ENCODE results near the gene EMC8.
A peak's percentile ranks its signal among the peaks of the same experiment; 100 is the strongest.

The EMC8 gene

DNA sequence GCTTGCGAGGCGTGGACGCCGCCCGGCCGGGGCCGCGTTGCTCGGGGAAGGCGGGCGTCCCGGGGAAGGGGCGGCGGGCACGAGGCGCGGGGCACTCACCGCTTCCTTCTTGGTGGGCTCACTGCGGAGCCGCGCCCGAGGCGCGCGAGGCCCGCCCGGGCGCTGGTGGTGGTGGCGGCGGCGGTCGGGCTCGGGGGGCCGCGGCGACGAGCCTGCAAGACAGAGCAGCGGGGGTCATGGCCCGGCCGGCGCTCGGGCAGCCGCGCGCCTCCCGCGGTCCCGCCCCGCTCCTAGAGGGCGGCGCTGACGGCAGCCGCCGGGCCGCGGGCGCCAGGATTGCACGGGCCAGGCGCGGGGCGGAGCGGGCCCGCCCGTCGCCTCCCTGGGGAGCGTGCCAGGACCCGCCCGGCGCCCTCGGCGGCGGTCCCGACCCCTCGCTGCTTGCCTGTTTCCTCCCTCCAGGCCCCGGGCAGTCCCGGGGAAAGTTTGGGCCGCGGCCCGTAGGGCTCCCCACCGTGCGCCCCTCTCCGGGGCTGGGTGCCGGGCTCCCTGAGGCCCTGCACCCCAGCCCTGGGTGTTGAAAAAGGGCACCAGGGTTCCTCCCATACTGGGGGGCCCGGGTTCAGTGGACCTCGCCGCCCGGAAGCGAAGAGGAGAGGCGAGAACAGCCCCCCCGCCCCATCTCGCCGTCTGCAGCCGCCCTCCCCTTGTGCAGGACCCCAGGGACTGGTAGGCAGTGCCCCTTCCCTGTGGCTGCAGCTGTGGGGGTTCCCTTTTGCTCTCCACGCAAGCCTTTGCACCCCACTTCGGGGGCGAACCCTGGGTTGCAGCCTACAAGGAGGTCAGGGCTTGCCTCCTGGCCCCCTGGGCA lies 48.3 kb downstream of the EMC8 start, which contains the start of gene C16orf74:
TSS of gene C16orf74 (minus strand) at position 270 of the 871 bp plus-strand sequence. CDS start 15,879 bp downstream, outside the sequence.
- no peak within 1 kb of the TSS for H3K9ac ChIP-seq (ENCODE audit: low read length)
- no peak within 1 kb of the TSS for H2AFZ ChIP-seq (ENCODE audit: low read depth, low read length)
- H3K27ac ChIP-seq (ENCODE audit: low read length): no peak within 1 kb of the TSS
- peaks cover 73% of the 10 kb centered on the region for H3K27me3 ChIP-seq (ENCODE audit: low read depth, low read length)
- H4K20me1 ChIP-seq (ENCODE audit: insufficient read depth, low read length): 0 out of 2 replicates have a peak, but pooled peaks cover 9% of the 10 kb centered on the region
- peak within 1 kb of the TSS; percentile 55 for H3K4me2 ChIP-seq (ENCODE audit: low read length)
- H3K4me1 ChIP-seq (ENCODE audit: low read length): peaks cover 47% of the 10 kb centered on the region
- H3K9me3 ChIP-seq (ENCODE audit: insufficient read depth, low read length): no peaks in the 10 kb centered on the region
- TF ChIP-seq EZH2phosphoT487 (IDR thresholded peaks at IDR 0.05; ENCODE audit: low read depth): no peak
- TF ChIP-seq, protein P1, sequence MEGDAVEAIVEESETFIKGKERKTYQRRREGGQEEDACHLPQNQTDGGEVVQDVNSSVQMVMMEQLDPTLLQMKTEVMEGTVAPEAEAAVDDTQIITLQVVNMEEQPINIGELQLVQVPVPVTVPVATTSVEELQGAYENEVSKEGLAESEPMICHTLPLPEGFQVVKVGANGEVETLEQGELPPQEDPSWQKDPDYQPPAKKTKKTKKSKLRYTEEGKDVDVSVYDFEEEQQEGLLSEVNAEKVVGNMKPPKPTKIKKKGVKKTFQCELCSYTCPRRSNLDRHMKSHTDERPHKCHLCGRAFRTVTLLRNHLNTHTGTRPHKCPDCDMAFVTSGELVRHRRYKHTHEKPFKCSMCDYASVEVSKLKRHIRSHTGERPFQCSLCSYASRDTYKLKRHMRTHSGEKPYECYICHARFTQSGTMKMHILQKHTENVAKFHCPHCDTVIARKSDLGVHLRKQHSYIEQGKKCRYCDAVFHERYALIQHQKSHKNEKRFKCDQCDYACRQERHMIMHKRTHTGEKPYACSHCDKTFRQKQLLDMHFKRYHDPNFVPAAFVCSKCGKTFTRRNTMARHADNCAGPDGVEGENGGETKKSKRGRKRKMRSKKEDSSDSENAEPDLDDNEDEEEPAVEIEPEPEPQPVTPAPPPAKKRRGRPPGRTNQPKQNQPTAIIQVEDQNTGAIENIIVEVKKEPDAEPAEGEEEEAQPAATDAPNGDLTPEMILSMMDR (IDR thresholded peaks at IDR 0.05; ENCODE audit: low read depth, low read length): no peak
- H3K79me2 ChIP-seq (ENCODE audit: low read length): no peaks in the 10 kb centered on the region
- no peaks in the 10 kb centered on the region for H3K36me3 ChIP-seq (replicated peaks; ENCODE audit: low read depth, low read length)
- no peak within 1 kb of the TSS; the same call in 1 of the 2 replicates for H3K4me3 ChIP-seq (ENCODE audit: low read length)

DNA sequence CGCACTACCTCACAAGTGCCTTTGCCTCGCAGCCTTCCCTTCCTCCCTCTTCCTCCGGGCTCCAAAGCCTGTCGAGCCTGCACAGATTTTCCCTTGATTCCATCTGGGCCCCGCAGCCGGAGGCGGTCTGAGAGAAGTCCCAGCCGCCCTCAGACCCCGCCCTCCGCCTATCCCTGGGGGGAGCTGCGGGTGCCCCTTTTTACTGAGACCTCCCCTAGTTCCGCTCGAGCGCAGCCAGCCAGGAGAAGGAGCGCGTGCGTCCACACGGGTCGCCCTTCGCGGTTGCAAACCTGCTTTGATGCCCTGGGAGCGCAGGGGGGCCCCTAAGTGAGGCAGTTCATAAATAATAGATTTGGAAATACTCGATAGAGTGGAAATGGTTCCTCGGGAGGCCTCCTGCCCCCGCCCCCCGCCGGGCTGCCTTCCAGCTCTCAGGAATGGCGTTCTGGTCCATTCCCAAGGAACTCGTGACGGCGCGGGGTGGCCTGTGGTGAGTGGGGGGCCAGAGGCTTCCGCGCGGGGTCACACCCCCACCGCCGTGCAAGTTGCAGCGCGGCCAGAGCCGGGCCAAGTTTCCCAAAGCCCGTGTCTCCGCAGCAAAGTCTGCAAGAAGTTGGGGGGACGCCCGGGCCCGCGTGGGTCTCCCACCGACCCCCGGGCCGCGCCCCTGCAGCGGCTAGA lies 49.1 kb downstream of the EMC8 start:
- H3K27ac ChIP-seq (ENCODE audit: low read length): no peak overlapping the region
- no peak for TF ChIP-seq EZH2phosphoT487 (IDR thresholded peaks at IDR 0.05; ENCODE audit: low read depth)
- TF ChIP-seq, protein P1 (IDR thresholded peaks at IDR 0.05; ENCODE audit: low read depth, low read length): no peak
- peaks cover 39% of the 10 kb centered on the region for H3K4me1 ChIP-seq (ENCODE audit: low read length)
- H2AFZ ChIP-seq (ENCODE audit: low read depth, low read length): no peak overlapping the region
- no peaks in the 10 kb centered on the region for H3K9me3 ChIP-seq (ENCODE audit: insufficient read depth, low read length)
- no peak overlapping the region for H3K4me2 ChIP-seq (ENCODE audit: low read length)
- no peak overlapping the region for H3K9ac ChIP-seq (ENCODE audit: low read length)
- H4K20me1 ChIP-seq (ENCODE audit: insufficient read depth, low read length): 0 out of 2 replicates have a peak, but pooled peaks cover 9% of the 10 kb centered on the region
- H3K27me3 ChIP-seq (ENCODE audit: low read depth, low read length): peaks cover 72% of the 10 kb centered on the region
- no peak overlapping the region for H3K4me3 ChIP-seq (ENCODE audit: low read length)
- H3K79me2 ChIP-seq (ENCODE audit: low read length): no peaks in the 10 kb centered on the region
- H3K36me3 ChIP-seq (replicated peaks; ENCODE audit: low read depth, low read length): no peaks in the 10 kb centered on the region

DNA sequence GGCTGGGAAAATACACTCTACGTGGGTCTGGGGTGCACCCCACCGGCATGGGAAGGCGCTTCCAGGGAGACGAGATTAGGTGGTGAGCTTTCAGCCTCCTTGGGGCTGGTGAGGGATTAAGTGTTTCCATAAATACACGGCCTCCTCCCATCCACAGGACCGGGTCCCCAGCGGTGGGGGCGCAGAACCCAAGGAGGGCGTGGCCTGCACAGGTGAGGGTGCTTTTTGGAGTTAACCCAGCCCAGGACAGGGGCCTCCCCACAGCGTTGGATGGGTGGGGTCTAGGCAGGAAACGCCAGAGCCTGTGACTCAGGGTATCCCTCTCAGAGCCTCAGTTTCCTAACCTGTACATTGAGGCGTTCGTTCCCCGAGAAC lies 49.6 kb downstream of the EMC8 start:
- Histone ChIP-seq H3K79me2 (ENCODE audit: low read length) (no peaks in the 10 kb centered on the region), H3K9ac (ENCODE audit: low read length) (no peak overlapping the region), H3K4me2 (ENCODE audit: low read length) (no peak overlapping the region), H2AFZ (ENCODE audit: low read depth, low read length) (no peak overlapping the region), H4K20me1 (ENCODE audit: insufficient read depth, low read length) (0 out of 2 replicates have a peak, but pooled peaks cover 9% of the 10 kb centered on the region), H3K27ac (ENCODE audit: low read length) (no peak overlapping the region), H3K36me3 (replicated peaks; ENCODE audit: low read depth, low read length) (no peaks in the 10 kb centered on the region), H3K27me3 (ENCODE audit: low read depth, low read length) (peaks cover 66% of the 10 kb centered on the region), H3K4me1 (ENCODE audit: low read length) (peaks cover 34% of the 10 kb centered on the region), H3K9me3 (ENCODE audit: insufficient read depth, low read length) (no peaks in the 10 kb centered on the region), H3K4me3 (ENCODE audit: low read length) (no peak overlapping the region)
- no peak for TF ChIP-seq EZH2phosphoT487 (IDR thresholded peaks at IDR 0.05; ENCODE audit: low read depth)
- TF ChIP-seq, protein P1 (IDR thresholded peaks at IDR 0.05; ENCODE audit: low read depth, low read length): no peak

All from OCI-LY3 (cell line).